HEK293 (cell line): ENCODE results near the gene AQP5.

Experiments used
- CTCF ChIA-PET: fragments of 350-600 bp; formaldehyde crosslinking; extraction: SDS; loops from one replicate; lab custom pipeline; 2021; ENCODE audit warnings: antibody characterized with exemption; lab: Yijun Ruan, JAX
- POLR2A ChIA-PET: fragments of 300-600 bp; formaldehyde crosslinking; extraction: SDS; loops from one replicate; lab custom pipeline; 2020; ENCODE audit warnings: antibody characterized with exemption, inconsistent platforms; lab: Yijun Ruan, JAX
- H3K27ac ChIP-seq: fragments of 200-500 bp; sonication (Bioruptor generic); 2 replicates; pipeline ENCODE4 v1.5.1; 2014; ENCODE audit warnings: low read depth, low read length, control low read depth, inconsistent platforms; ENCODE audit errors: extremely low read depth
- H3K36me3 ChIP-seq, 2 experiments: fragments of 200-500 bp in 1 of 2; sonication (Bioruptor generic) in 1 of 2; 1 replicate in 1 of 2; 2 replicates in 1 of 2; pipeline ENCODE4 v1.5.1; 2014 to 2017; ENCODE audit warnings: inconsistent platforms in 2 of 2, low read length in 2 of 2; ENCODE audit not compliant: control insufficient read depth in 2 of 2, insufficient read depth in 1 of 2
- H3K4me1 ChIP-seq: fragments of 200-500 bp; sonication (Bioruptor generic); 2 replicates; pipeline ENCODE4 v1.5.1; 2014; ENCODE audit warnings: mild to moderate bottlenecking, low read length, inconsistent platforms; ENCODE audit not compliant: control insufficient read depth, insufficient read depth
- H3K4me3 ChIP-seq: 2 replicates; pipeline ENCODE4 v1.5.1; 2011; ENCODE audit warnings: low read depth, mild to moderate bottlenecking, control low read depth, low read length, moderate library complexity
- H3K9me3 ChIP-seq: fragments of 200-500 bp; sonication (Bioruptor generic); 2 replicates; pipeline ENCODE4 v1.5.1; 2014; ENCODE audit warnings: low read depth, low read length, inconsistent platforms; ENCODE audit not compliant: control insufficient read depth, insufficient read depth
- BCL11B ChIP-seq: fragments of 450-650 bp; formaldehyde crosslinking; IDR thresholded peaks from 2 replicates; pipeline ENCODE4 v1.5.1; 2016; ENCODE audit warnings: low read depth, missing biosample characterization, missing genetic modification characterization
- GLIS1 ChIP-seq: fragments of 450-650 bp; formaldehyde crosslinking; IDR thresholded peaks from 2 replicates; pipeline ENCODE4 v1.5.1; 2016; ENCODE audit warnings: missing biosample characterization, missing genetic modification characterization
- GLIS2 ChIP-seq: fragments of 450-650 bp; formaldehyde crosslinking; IDR thresholded peaks from 2 replicates; pipeline ENCODE4 v1.5.1; 2016; ENCODE audit warnings: missing biosample characterization, missing genetic modification characterization
- INSM2 ChIP-seq: fragments of 450-650 bp; formaldehyde crosslinking; IDR thresholded peaks from 2 replicates; pipeline ENCODE4 v1.5.1; 2016; ENCODE audit warnings: missing biosample characterization, missing genetic modification characterization
- KLF16 ChIP-seq: fragments of 450-650 bp; formaldehyde crosslinking; IDR thresholded peaks from 2 replicates; pipeline ENCODE4 v1.5.1; 2017; ENCODE audit warnings: missing biosample characterization, missing genetic modification characterization
- RBAK ChIP-seq: fragments of 450-650 bp; formaldehyde crosslinking; IDR thresholded peaks from 2 replicates; pipeline ENCODE4 v1.5.1; 2016; ENCODE audit warnings: missing biosample characterization, missing genetic modification characterization
- ZIC2 ChIP-seq: fragments of 450-650 bp; formaldehyde crosslinking; IDR thresholded peaks from 2 replicates; pipeline ENCODE4 v1.5.1; 2016; ENCODE audit warnings: missing biosample characterization, missing genetic modification characterization
- ZNF10 ChIP-seq: fragments of 450-650 bp; formaldehyde crosslinking; IDR thresholded peaks from 2 replicates; pipeline ENCODE4 v1.5.1; 2017; ENCODE audit warnings: missing biosample characterization, missing genetic modification characterization
- ZNF19 ChIP-seq: fragments of 450-650 bp; formaldehyde crosslinking; IDR thresholded peaks from 2 replicates; pipeline ENCODE4; 2016; ENCODE audit warnings: missing biosample characterization, missing genetic modification characterization, low read depth
- ZNF350 ChIP-seq: fragments of 450-650 bp; formaldehyde crosslinking; IDR thresholded peaks from 2 replicates; pipeline ENCODE4 v1.5.0; 2017; ENCODE audit warnings: missing biosample characterization, mild to moderate bottlenecking, missing genetic modification characterization
- ZNF354C ChIP-seq: fragments of 450-650 bp; formaldehyde crosslinking; IDR thresholded peaks from 2 replicates; pipeline ENCODE4 v1.5.1; 2016; ENCODE audit warnings: missing biosample characterization, missing genetic modification characterization, low read depth, borderline replicate concordance
- ZNF391 ChIP-seq: fragments of 450-650 bp; formaldehyde crosslinking; IDR thresholded peaks from 2 replicates; pipeline ENCODE4 v1.5.1; 2016; ENCODE audit warnings: low read depth, missing biosample characterization, missing genetic modification characterization, borderline replicate concordance
- ZNF423 ChIP-seq: fragments of 450-650 bp; formaldehyde crosslinking; IDR thresholded peaks from 2 replicates; pipeline ENCODE4 v1.5.1; 2016; ENCODE audit warnings: missing biosample characterization, missing genetic modification characterization
- ZNF488 ChIP-seq: fragments of 450-650 bp; formaldehyde crosslinking; IDR thresholded peaks from 2 replicates; pipeline ENCODE4 v1.5.1; 2016; ENCODE audit warnings: missing biosample characterization, missing genetic modification characterization
- ZNF548 ChIP-seq: fragments of 450-650 bp; formaldehyde crosslinking; IDR thresholded peaks from 2 replicates; pipeline ENCODE4 v1.5.1; 2016; ENCODE audit warnings: missing biosample characterization, missing genetic modification characterization
- ZNF660 ChIP-seq: fragments of 450-650 bp; IDR thresholded peaks from 2 replicates; pipeline ENCODE4 v1.5.1; 2018; ENCODE audit warnings: missing biosample characterization, mild to moderate bottlenecking, missing genetic modification characterization
- ZNF664 ChIP-seq: fragments of 450-650 bp; formaldehyde crosslinking; IDR thresholded peaks from 2 replicates; pipeline ENCODE4 v1.5.1; 2016; ENCODE audit warnings: missing biosample characterization, missing genetic modification characterization
- ZXDB ChIP-seq: fragments of 450-650 bp; formaldehyde crosslinking; IDR thresholded peaks from 2 replicates; pipeline ENCODE4 v1.5.1; 2016; ENCODE audit warnings: missing biosample characterization, missing genetic modification characterization
- TF ChIP-seq, protein P1 (sequence below): fragments of 450-650 bp; formaldehyde crosslinking; IDR thresholded peaks from 2 replicates; pipeline ENCODE4 v1.5.1; 2016; ENCODE audit warnings: missing biosample characterization, missing genetic modification characterization, borderline replicate concordance

The AQP5 gene

GRCh38 chr12:49923035-49923644, 38.5 kb upstream of the AQP5 start (continued):
- TF ChIP-seq, protein P1, sequence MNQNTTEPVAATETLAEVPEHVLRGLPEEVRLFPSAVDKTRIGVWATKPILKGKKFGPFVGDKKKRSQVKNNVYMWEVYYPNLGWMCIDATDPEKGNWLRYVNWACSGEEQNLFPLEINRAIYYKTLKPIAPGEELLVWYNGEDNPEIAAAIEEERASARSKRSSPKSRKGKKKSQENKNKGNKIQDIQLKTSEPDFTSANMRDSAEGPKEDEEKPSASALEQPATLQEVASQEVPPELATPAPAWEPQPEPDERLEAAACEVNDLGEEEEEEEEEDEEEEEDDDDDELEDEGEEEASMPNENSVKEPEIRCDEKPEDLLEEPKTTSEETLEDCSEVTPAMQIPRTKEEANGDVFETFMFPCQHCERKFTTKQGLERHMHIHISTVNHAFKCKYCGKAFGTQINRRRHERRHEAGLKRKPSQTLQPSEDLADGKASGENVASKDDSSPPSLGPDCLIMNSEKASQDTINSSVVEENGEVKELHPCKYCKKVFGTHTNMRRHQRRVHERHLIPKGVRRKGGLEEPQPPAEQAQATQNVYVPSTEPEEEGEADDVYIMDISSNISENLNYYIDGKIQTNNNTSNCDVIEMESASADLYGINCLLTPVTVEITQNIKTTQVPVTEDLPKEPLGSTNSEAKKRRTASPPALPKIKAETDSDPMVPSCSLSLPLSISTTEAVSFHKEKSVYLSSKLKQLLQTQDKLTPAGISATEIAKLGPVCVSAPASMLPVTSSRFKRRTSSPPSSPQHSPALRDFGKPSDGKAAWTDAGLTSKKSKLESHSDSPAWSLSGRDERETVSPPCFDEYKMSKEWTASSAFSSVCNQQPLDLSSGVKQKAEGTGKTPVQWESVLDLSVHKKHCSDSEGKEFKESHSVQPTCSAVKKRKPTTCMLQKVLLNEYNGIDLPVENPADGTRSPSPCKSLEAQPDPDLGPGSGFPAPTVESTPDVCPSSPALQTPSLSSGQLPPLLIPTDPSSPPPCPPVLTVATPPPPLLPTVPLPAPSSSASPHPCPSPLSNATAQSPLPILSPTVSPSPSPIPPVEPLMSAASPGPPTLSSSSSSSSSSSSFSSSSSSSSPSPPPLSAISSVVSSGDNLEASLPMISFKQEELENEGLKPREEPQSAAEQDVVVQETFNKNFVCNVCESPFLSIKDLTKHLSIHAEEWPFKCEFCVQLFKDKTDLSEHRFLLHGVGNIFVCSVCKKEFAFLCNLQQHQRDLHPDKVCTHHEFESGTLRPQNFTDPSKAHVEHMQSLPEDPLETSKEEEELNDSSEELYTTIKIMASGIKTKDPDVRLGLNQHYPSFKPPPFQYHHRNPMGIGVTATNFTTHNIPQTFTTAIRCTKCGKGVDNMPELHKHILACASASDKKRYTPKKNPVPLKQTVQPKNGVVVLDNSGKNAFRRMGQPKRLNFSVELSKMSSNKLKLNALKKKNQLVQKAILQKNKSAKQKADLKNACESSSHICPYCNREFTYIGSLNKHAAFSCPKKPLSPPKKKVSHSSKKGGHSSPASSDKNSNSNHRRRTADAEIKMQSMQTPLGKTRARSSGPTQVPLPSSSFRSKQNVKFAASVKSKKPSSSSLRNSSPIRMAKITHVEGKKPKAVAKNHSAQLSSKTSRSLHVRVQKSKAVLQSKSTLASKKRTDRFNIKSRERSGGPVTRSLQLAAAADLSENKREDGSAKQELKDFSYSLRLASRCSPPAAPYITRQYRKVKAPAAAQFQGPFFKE (tag by site-specific recombination), result no peak
- no peak for TF ChIP-seq ZNF660 (tag by site-specific recombination)

DNA sequence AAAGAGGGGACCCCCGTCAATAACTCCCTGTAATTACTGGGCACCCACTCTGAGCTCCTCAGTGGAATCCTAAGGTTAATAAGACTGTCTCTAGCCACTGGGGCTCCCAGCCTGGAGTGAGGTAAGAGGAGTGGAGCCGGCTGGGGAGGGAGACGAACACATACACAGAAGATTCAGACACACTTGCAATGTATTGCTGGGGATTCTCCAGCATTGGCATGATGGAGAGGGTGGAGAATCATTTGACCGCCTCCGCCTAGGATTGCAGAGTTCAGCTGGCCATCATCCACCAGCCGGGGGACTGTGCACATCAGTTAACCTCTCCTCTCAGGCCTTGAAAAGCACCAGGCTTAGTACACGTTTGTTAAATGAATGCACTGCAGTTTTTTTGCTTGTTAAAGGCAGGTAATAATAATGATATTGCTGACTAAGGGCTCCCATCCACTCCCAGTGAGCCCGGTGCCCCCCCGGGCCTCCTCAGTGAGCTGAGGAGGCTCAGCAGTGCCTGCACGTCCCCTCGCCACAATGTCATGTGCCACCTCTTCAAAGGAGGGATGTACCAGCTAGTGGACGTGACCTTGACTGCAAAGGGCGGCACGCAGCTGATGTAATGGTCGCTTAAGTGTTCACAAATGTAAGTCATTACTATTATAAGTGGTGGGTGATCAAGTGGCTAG, 37.7 kb upstream of the AQP5 start:
- Histone ChIP-seq H3K4me3 (no peak overlapping the region), H3K9me3 (no peaks in the 10 kb centered on the region), H3K4me1 (no peaks in the 10 kb centered on the region), H3K27ac (no peak overlapping the region), H3K36me3 (no peaks in the 10 kb centered on the region)
- CTCF ChIA-PET, result interaction anchor here (1.6 to 2.1 kb wide), 2 partner anchors 22 to 43 kb away, joined by 6 read pairs; no protein-coding TSS in a partner anchor
- POLR2A ChIA-PET, result no interaction called here
- TF ChIP-seq ZNF548 (tag by site-specific recombination), result no peak
- TF ChIP-seq BCL11B, result no peak
- no peak for TF ChIP-seq ZNF488 (tag by site-specific recombination)
- TF ChIP-seq ZNF354C (tag by site-specific recombination), result no peak
- TF ChIP-seq ZNF19 (tag by site-specific recombination), result no peak
- TF ChIP-seq RBAK (tag by site-specific recombination), result no peak
- TF ChIP-seq ZNF664 (tag by site-specific recombination), result no peak
- no peak for TF ChIP-seq ZNF391 (tag by site-specific recombination)
- TF ChIP-seq ZXDB (tag by site-specific recombination), result no peak
- TF ChIP-seq ZNF423 (tag by site-specific recombination), result no peak
- TF ChIP-seq INSM2 (tag by site-specific recombination), result no peak
- no peak for TF ChIP-seq ZIC2 (tag by site-specific recombination)
- TF ChIP-seq ZNF350 (tag by site-specific recombination), result no peak
- no peak for TF ChIP-seq GLIS1
- no peak for TF ChIP-seq KLF16 (tag by site-specific recombination)
- TF ChIP-seq ZNF10 (tag by site-specific recombination), result no peak
- no peak for TF ChIP-seq GLIS2 (tag by site-specific recombination)
